Fibroblast of skin of abdomen (primary cell): ENCODE results near the gene EEF1AKMT4.

Experiments
- DNase-seq: peaks from one replicate; pipeline ENCODE4 v3.0.0-alpha.2; 2013

EEF1AKMT4 gene

DNA sequence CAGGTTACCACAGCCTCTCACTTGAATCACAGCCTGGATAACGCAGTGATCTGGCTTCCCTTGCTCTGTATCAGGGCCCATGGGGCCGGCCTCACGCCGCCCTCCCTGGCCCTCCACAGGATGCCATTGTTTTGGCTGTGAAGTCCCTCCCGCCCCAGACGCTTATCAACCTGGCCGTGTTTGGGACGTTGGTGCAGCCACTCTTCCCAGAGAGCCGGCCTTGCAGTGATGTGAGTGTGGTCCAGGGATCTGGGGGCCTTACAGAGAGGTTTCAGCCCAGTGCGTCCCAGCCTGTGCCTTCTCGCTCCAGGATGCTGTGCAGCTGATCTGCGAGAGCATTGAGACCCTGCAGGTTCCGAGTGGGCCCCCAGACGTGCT lies 13.4 kb upstream of the EEF1AKMT4 start:
- no peak for DNase-seq

DNA sequence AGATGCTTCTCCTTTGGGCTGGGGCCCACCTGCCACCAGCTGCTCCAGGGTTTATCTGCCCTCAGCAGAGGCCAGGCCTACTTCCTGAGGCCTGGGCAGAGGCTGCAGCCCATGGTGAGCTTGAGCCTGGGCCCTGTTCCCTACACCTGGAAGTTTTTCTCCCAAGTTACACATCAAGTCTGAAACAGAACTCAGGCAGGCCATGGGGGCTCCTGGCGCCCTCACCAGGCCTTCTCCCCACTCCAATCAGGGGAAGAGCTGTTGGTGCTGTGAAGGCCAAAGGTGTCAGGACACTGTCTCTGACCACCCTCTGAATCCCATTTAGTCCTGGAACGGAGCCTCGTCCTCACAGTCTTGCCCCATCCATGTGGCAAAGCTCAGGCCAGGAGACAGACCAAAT lies 12.8 kb upstream of the EEF1AKMT4 start:
- DNase-seq: no peak

DNA sequence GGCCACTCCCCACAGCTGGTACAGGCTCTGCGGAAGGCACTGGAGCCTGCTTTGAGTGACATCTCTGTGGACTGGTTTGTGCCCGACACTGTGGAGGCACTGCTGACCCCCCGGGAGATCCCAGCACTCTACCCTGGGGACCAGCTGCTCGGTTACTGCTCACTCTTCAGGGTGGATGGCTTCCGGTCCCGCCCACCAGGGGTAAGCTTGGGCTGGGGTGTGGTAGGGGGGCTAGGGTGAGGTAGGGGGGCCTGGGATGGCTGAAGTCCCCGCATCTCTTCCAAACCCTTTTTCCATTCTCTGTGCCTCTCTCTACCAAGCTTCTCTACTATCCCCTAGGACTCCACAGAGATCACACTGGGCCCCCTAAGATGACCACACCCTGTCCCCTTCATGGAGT lies 12.3 kb upstream of the EEF1AKMT4 start:
- no peak for DNase-seq

DNA sequence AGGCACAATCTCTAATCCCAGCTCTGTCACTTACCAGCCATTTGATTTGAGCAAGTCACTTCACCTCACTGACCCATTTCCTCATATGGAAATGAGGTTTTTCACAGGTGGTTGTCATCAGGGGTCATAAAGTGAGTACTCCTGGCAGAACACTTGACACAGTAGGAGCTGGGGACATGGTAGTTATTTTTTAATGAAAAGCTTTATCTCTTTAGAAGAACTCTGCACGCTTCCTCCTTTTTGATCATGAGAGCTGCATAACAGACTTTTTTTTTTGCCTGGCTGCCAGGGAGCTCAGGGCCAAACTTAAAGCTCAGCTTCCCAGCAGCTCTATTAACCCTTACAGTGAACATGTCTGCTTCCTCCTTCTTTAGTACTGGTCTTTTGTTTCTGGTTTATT lies 11.7 kb upstream of the EEF1AKMT4 start:
- no peak for DNase-seq

DNA sequence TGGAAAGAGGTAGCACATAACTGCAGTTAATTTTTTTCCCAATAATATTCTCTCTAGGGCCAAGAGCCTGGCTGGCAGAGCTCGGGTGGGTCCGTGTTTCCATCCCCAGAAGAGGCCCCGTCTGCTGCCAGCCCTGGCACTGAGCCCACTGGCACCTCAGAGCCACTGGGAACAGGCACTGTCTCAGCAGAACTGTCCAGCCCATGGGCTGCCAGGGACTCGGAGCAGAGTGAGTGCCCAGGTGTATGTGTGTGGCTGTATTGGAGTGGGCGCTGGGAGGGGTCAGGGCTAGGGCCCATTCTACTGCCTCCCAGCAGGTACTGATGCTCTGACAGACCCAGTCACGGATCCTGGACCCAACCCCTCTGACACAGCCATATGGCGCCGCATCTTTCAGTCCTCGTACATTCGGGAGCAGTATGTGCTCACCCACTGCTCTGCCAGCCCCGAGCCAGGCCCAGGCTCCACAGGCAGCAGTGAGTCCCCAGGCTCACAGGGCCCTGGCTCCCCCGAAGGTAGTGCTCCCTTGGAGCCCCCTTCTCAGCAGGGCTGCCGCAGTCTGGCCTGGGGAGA lies 11.1 kb upstream of the EEF1AKMT4 start:
- DNase-seq: no peak

DNA sequence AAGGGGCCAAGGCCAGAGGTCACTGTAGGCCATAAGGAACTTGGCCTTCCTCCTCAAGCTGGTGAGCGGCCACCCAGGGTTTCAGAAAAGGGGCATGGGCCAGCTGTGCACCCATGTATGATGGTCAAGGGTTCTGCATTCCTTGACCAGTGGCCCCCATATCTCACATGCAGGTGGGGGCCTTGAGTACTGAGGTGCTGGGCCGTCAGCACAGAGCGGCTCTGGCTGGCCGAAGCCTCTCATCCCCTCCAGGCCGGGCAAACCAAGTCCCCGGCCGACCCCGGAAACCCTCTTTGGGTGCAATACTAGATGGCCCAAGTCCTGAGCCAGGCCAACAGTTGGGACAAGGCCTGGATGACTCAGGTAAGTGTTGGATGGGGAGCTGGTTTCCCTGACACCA lies 10.3 kb upstream of the EEF1AKMT4 start:
- DNase-seq: no peak

DNA sequence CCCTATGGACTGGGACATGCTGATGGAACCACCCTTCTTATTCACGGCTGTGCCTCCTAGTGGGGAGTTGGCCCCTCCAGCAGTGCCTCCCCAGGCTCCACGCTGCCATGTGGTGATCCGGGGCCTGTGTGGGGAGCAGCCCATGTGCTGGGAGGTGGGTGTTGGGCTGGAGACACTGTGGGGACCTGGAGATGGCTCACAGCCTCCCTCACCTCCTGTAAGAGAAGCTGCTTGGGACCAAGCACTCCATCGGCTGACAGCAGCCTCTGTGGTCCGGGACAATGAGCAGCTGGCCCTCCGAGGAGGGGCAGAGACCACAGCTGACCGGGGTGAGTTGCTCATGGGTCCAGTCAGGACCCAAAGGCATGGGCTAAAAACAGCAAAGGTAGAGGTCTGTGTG lies 9.8 kb upstream of the EEF1AKMT4 start:
- DNase-seq: no peak

DNA sequence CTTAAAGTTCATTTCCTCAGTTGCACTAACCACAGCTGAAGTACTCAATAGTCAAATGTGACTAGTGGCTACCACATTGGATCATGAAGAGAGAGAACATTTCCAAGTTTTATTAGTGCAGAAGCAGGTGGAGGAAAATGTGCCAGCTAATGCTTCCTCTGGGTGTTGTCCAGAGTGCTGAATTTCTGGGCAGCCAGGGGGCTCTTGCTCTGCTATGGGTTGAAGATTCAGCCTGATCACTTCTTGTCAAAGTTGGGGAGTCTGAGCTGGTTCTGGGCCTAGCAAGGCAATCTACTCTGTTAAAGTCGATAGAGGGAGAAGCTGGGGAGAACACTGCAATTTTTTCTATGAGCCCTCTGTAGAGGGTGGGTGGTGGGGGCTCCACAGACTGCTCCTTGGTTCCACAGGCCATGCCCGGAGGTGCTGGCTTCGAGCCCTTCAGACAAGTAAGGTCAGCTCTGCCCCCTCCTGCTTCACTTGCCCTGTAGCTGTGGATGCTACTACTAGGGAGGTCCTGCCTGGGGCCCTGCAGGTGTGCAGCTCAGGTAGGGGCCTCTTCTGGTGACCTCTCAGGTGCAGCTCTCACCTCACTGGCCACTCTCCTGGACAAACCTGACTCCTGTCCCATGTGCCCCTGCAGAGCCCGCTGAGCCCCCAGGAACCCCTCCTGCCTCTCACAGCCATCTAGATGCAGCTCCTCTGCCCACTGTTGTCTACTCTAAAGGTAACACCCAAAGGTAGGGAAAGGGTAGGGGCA lies 8.9 kb upstream of the EEF1AKMT4 start:
- peak; percentile 29 for DNase-seq

DNA sequence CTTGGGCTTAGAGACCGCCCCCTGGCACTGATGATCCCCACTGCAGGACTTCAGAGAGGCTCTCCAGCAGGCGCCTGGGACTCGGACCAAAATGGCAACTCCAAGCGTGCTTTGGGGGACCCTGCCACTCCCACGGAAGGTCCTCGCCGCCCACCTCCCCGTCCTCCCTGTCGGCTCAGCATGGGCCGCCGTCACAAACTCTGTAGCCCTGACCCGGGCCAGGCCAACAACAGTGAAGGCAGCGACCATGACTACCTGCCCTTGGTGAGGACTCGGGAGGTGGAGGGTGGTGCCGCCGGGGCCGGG lies 8.4 kb upstream of the EEF1AKMT4 start:
- no peak for DNase-seq

DNA sequence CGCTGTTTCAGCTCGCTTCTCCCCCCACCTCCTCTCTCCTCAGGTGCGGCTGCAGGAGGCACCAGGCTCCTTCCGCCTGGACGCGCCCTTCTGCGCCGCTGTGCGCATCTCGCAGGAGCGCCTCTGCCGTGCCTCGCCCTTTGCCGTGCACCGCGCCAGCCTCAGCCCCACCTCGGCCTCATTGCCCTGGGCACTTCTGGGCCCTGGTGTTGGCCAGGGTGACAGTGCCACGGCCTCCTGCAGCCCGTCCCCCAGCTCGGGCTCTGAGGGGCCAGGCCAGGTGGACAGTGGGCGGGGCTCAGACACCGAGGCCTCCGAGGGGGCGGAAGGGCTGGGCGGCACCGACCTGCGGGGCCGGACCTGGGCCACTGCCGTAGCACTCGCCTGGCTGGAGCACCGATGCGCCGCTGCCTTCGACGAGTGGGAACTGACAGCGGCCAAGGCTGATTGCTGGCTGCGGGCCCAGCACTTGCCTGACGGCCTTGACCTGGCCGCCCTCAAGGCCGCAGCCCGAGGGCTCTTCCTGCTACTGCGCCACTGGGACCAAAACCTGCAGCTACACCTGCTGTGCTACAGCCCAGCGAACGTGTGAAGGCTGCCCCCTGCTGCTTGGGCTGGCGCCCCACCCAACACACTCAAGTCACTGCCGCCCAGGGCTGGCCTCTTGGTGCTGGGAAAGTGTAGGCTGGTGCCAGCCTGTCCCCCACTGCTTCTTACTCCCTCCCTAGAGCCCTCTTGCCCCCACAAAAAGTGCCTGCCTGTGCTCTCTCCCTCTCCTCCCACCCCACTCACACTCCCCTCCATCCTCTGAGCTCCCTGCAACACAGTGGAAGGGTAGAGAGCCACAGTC lies 7.8 kb upstream of the EEF1AKMT4 start:
- no peak for DNase-seq

DNA sequence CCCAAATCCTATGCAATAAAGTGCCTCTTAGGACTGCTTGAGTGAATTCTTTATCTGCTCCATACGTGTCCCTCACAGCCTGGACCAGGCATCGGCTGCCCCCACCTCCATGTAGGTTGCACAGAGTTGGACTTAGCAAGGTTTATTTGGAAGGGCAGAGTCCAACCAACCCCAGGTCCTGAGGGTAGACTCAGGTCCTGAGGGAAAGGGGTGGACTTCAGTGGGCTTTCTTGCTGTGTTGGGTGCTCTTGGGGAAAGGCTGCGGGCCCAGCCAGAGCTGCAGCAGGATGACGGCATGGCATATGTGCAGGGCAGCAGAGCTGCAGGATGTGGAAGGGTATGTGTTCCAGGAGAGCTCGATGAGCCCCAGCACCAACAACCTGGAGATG lies 7.2 kb upstream of the EEF1AKMT4 start:
- DNase-seq: no peak

DNA sequence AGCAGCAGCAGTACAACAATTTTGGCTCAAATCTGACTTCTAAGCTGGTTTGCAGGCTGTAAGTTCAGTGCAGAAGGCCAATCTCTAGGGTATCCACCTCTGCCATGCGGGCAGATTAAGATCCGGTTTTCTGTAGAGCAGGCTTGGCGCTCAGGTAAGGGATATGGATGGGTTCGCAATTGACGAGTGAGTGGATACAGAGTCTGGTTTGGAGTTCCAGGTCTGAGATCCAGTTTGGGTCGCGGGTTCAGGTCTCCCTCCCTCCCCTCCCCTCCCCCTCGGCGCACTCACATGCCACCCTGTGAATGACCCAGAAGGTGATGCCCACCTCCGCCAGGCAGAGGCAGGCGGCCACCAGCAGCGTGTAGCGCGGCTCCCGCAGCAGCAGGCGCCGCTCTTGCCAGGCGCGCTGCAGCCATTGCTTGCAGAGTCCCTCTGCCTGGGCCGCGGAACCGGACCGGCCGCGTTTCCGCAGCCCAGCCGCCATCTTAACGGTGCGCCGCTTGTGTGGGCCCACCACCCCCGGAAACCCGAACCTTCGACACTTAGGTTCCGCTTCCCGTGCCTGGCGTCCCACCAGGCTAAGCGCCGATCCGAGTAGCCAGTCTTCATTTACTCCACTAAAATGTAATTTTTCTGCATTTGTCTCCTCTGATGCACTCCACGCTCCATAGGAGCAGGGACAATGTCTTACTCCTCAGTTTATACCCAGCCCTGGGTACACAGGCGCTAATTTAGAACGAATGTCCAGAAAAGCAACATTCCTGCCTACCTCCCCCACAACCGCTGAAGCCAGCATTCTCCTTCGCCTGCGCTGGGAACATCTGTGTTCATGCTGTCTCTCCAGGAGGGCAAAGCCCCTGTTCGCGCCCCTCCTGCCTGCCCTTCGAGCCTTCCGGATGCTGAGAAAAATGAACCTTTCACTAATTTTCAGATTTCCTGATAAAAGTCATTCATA lies 739 bp upstream of the EEF1AKMT4 start, which contains the start of gene ALG3:
Gene ALG3 (minus strand): TSS at position 509 of the 958 bp plus-strand sequence. CDS start 22 bp downstream, at position 487.
- DNase-seq: peak; percentile 87

DNA sequence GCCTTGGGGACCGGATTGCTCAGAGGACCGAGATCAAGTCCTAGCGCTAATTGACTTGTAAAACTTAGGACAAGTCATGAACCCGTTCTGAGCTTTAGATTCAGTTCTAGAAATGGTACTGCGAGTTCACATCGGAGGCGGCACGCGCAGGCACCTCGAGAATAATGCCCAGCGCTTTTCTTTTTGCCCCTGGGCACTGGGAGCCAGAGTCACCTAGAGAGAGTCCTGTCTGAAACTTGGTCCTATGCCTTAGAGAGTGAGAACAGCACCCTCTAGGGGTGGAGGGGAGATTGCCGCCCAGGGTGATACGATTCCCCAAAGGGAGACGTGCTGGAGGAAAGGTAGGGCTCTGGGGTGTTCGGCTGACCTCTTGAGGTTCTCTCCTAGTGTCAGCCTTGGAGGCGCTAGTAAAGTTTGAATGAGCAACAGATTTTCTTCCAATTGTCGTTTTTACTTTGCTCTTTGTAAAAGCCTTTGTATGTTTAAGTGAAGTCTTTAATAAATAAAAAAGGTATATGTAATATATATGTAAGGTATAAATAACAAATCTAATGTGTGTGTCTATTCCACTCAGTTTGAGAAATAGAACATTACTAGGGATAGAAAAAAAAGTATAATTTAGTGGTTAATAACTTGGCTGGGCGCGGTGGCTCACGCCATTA lies 826 bp downstream of the EEF1AKMT4 start:
- peak; percentile 82 for DNase-seq

DNA sequence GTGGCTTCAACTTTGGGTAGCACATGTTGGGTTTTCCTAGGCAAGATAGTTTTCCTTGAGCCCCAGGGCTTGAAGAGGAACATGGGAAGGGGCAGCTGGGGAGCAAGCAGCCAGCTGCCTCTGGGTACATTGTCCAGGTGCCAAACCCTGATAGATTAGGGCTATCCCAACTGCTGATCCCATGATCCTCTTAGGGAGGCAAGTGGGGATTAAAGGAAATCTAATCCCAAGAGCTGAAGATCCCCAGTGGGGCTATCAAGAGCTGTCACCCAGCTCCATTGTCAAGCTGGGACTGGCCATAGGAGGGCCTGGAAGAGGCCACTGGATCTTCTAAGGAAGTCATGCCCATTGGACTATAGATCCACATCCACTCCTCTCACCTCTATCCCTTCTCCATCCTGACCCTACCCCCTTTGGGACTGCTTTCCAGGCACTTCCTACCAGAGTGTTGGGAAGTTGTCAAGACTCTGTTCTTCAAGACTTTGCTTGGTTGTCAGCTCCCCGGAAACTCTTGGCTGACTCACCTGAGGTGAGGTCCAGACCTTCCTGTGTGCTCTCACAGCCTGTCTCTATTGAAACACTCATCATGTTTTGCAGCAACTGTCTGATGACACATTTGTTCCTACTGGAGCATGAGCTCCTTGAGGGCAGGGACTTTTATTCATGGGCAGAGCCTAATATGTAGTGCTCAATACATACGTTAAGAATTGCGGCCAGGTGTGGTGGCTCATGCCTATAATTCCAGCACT lies 6.0 kb downstream of the EEF1AKMT4 start:
- no peak for DNase-seq

DNA sequence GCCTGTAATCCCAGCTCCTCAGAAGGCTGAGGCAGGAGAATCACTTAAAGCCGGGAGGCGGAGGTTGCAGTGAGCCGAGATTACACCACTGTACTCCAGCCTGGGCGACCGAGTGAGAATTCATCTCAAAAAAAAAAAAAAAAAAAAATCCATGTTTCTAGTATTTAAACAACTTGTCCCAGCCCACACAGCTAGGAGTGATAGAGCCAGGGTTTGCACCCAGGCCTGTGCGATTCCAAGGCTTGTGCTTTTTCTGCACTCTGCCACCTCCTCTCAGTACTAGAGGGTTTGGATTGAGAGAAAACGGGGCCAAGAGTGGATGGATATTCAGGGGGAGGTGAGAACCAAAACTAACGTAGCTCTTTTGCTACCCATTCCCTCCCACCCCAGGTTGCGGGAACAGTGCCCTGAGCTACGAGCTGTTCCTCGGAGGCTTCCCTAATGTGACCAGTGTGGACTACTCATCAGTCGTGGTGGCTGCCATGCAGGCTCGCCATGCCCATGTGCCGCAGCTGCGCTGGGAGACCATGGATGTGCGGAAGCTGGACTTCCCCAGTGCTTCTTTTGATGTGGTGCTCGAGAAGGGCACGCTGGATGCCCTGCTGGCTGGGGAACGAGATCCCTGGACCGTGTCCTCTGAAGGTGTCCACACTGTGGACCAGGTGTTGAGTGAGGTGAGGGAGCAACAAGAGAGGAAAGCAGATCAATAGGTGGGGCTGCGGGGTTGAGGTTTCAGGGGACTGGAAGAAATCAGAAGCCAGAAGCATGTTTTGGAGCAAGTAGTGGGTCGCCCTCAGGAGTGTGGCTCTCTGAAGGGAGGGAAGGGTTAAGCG lies 7.8 kb downstream of the EEF1AKMT4 start:
- no peak for DNase-seq

DNA sequence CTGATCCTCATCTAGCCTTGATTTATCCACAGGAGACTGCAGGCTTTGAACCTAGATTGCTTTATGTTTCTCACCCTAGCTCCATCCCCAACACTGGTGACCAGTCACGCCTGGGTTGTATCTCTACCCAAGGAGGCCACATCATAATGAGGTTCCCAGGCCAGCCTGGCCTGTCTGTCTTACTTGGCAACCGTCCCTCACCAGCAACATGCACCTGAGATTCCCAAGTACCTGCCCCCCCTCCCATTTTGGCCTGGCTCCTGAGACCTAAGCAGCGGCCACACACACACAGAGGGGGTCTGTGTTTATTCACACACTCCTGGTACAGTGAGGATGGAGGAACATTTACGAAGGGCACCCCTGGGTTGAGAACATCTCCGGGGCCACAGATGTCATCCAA lies 9.5 kb downstream of the EEF1AKMT4 start:
- DNase-seq: no peak

DNA sequence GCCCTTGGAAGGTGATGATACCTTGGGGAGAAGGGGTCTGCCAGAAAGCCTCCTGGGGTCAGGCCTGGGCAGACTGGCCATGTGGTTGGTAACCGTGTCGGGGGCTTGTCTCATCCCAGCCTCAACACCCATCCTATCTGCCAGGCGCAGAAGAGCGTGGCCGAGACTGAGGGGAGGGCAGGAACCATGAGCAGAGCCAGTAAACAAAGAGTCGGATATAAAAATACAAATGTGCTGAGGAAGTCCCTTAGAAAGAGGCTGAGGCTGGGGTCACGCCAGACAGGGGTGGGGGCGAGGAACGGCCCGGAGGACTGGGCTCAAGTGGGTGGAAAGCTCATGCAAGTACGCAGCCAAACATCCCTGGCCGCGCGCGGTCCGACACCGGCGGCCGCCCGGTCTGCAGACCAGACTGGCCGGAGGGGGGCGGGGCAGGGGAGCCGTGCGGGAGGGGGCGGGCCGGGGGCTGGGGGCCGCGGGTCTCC lies 10.0 kb downstream of the EEF1AKMT4 start:
- no peak for DNase-seq

DNA sequence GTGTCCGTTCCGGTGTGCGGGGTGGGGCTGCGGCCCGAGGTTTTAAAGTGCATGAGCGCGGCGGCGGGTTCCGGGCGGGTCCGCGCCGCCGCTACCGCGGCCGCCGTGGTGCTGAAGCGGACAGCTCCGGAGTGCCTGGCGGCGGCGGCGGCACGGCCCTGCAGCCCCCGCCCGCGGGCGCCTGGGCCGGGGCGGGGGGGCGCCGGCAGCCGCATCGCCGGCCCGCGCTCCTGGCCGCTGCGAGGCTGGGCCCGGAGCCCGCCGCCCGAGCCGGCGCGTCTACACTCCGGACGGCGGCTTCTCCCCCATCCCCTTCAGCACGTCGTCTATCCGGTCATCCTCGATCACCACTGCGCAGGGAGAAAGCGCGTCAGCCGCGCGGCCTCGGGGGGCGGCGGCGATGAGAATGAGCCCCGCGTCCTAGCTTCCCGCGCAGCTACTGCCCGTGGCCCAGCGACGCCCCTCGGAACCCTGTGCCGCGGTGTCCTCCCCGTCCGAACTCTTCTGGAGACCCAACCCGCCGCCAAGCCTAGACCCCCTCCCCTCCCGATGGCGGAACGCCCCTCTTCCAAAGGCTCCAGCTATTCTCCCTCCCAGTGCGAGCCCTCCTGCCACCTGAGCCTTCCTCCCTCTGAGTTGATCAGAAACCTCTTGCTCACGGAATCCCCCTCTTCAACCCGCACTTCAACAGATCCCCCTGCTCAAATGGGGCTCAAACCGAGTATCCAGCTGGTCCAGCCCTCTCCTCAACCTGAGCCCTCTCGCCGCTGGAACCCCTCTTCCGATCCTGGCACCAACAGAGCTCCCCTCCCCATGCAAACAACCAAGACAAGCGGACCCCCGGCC lies 10.6 kb downstream of the EEF1AKMT4 start:
- DNase-seq: peak; percentile 21

DNA sequence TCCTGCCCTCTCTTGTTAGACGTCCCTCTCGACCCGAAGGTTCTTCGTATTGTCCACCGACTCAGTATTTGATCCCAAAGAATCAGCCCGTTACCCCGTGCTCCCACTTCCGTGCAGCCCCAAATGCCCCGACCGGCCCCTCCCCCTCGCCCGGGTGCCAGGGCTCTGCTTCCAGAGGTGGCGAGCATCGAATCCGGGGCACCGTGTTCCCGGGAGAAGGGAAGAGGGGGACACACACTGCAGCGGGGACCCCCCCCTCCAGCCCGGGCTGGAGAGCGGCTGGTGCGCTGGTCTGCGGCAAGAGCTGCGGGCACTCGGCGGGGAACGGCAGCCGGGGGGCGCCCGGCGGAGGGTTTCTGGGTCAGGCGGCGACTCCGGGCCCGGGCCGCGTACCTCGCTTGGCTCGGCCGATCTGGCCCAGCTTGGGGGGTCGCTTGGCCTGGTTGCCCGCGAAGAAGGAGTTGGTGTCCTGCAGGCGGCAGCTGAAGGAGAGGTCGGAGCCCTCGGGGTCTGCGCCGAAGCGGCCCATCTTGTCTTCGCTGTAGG lies 11.3 kb downstream of the EEF1AKMT4 start:
- no peak for DNase-seq
